ENCODE measurements around the gene OVCA2.

GRCh38 chr17:2085648-2085949, 43.8 kb downstream of the OVCA2 start:
- TF ChIP-seq USF1 (IDR thresholded peaks at IDR 0.05; ENCODE audit: borderline replicate concordance, low read depth): no peak
- no peak for TF ChIP-seq CTCF (IDR thresholded peaks at IDR 0.05)
- no peak for TF ChIP-seq POLR2AphosphoS5 (IDR thresholded peaks at IDR 0.05; ENCODE audit: low read depth, low read length)
- no peak for TF ChIP-seq JUND (IDR thresholded peaks at IDR 0.05)
- TF ChIP-seq TAF1 (IDR thresholded peaks at IDR 0.05; ENCODE audit: borderline replicate concordance, low read depth, low read length): no peak
- TF ChIP-seq RXRA (IDR thresholded peaks at IDR 0.05; ENCODE audit: borderline replicate concordance, low read depth): no peak
- TF ChIP-seq GABPA (IDR thresholded peaks at IDR 0.05; ENCODE audit: low read depth): no peak
- TF ChIP-seq FOXM1 (IDR thresholded peaks at IDR 0.05; ENCODE audit: low read depth): no peak

Data from SK-N-SH (cell line).